ENCODE results near the gene RGS12.

DNA sequence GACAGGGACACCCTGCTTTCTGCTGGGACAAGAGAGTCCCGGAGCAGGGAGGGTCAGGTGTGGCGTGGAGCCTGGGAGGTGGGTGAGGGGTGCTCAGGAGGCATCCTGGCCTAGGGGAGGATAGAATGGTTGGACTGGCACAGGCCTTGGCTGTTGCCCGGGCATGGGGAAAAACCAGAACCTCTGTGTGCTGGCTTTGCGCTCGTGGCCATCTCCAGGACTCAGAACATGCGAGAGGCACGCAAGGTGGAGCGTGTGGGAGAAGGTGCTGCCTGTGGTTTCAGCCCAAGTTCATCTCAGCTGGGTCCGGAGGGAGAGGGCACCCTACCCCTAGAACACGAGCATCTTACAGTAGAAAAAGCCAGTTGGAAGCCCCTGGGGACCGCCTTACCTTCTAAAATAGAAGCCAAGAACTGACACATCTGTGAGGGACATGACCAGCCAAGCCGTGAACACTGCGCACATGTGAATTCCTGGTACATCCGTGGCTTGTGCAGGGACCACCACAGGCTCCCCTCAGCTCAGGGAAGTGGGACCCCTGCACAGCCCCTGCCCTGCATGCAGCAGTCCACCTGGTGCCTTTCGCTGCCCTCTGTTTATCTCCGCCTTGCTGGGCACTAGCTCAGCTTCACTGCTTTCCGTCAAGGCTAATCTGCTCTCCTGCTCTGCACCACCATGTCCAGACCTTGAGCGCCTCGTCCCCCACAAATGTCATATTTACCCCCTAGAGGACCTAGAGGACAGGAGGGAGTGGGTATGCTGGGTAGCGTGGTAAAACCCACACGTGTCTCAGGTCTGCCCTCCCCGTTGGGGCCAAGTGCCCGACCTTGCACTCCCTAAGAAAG lies 30.4 kb upstream of the RGS12 start:
- TF ChIP-seq, protein P1, sequence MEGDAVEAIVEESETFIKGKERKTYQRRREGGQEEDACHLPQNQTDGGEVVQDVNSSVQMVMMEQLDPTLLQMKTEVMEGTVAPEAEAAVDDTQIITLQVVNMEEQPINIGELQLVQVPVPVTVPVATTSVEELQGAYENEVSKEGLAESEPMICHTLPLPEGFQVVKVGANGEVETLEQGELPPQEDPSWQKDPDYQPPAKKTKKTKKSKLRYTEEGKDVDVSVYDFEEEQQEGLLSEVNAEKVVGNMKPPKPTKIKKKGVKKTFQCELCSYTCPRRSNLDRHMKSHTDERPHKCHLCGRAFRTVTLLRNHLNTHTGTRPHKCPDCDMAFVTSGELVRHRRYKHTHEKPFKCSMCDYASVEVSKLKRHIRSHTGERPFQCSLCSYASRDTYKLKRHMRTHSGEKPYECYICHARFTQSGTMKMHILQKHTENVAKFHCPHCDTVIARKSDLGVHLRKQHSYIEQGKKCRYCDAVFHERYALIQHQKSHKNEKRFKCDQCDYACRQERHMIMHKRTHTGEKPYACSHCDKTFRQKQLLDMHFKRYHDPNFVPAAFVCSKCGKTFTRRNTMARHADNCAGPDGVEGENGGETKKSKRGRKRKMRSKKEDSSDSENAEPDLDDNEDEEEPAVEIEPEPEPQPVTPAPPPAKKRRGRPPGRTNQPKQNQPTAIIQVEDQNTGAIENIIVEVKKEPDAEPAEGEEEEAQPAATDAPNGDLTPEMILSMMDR (conservative IDR thresholded peaks at IDR 0.05; ENCODE audit: low read depth in 2 of 2), result no peak
- TF ChIP-seq, protein P2, sequence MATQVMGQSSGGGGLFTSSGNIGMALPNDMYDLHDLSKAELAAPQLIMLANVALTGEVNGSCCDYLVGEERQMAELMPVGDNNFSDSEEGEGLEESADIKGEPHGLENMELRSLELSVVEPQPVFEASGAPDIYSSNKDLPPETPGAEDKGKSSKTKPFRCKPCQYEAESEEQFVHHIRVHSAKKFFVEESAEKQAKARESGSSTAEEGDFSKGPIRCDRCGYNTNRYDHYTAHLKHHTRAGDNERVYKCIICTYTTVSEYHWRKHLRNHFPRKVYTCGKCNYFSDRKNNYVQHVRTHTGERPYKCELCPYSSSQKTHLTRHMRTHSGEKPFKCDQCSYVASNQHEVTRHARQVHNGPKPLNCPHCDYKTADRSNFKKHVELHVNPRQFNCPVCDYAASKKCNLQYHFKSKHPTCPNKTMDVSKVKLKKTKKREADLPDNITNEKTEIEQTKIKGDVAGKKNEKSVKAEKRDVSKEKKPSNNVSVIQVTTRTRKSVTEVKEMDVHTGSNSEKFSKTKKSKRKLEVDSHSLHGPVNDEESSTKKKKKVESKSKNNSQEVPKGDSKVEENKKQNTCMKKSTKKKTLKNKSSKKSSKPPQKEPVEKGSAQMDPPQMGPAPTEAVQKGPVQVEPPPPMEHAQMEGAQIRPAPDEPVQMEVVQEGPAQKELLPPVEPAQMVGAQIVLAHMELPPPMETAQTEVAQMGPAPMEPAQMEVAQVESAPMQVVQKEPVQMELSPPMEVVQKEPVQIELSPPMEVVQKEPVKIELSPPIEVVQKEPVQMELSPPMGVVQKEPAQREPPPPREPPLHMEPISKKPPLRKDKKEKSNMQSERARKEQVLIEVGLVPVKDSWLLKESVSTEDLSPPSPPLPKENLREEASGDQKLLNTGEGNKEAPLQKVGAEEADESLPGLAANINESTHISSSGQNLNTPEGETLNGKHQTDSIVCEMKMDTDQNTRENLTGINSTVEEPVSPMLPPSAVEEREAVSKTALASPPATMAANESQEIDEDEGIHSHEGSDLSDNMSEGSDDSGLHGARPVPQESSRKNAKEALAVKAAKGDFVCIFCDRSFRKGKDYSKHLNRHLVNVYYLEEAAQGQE (IDR thresholded peaks at IDR 0.05; ENCODE audit: unreplicated experiment), result no peak
- TF ChIP-seq POLR2AphosphoS5 (IDR thresholded peaks at IDR 0.05; ENCODE audit: low read depth) (no peak), EZH2 (IDR thresholded peaks at IDR 0.05; ENCODE audit: low read depth, unreplicated experiment) (no peak), EZH2phosphoT487 (IDR thresholded peaks at IDR 0.05; ENCODE audit: unreplicated experiment) (no peak), ZNF114 (CRISPR knock-in tag; IDR thresholded peaks at IDR 0.05) (no peak), CREB1 (CRISPR knock-in tag; IDR thresholded peaks at IDR 0.05; ENCODE audit: low read depth) (no peak), STAT1 (IDR thresholded peaks at IDR 0.05; ENCODE audit: unreplicated experiment) (no peak), JUNB (IDR thresholded peaks at IDR 0.05; ENCODE audit: unreplicated experiment) (no peak), NANOG (IDR thresholded peaks at IDR 0.05; ENCODE audit: borderline replicate concordance) (no peak), ZNF331 (CRISPR knock-in tag; IDR thresholded peaks at IDR 0.05; ENCODE audit: low read depth) (no peak)
- TF ChIP-seq, protein P3, sequence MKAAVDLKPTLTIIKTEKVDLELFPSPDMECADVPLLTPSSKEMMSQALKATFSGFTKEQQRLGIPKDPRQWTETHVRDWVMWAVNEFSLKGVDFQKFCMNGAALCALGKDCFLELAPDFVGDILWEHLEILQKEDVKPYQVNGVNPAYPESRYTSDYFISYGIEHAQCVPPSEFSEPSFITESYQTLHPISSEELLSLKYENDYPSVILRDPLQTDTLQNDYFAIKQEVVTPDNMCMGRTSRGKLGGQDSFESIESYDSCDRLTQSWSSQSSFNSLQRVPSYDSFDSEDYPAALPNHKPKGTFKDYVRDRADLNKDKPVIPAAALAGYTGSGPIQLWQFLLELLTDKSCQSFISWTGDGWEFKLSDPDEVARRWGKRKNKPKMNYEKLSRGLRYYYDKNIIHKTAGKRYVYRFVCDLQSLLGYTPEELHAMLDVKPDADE (IDR thresholded peaks at IDR 0.05), result no peak

All from GM23338 (cell line).